GM18511 (cell line): Measurements from ENCODE around the gene FAM13C.

ENCODE experiments used
- ATAC-seq: cut with Tn5 transposase; IDR thresholded peaks from one replicate; pipeline ENCODE4 v1.9.1; 2021; ENCODE audit warnings: mild to moderate bottlenecking, moderate library complexity; ENCODE audit not compliant: unreplicated experiment

The FAM13C gene

GRCh38 chr10:59362959-59363381, 621 bp upstream of the FAM13C start:
- peak; percentile 33 for ATAC-seq

GRCh38 chr10:59361663-59362143, 646 bp downstream of the FAM13C start:
- peak; percentile 19 for ATAC-seq

- no peak for ATAC-seq
These were observed 1.5 kb downstream of the FAM13C start for GRCh38 chr10:59360605-59361405.

GRCh38 chr10:59358576-59358975, 3.8 kb downstream of the FAM13C start:
- no peak for ATAC-seq

- ATAC-seq: no peak
These were observed 7.9 kb downstream of the FAM13C start for GRCh38 chr10:59354434-59354833.

- ATAC-seq: no peak
These were observed 11.8 kb downstream of the FAM13C start for GRCh38 chr10:59350558-59350957.

GRCh38 chr10:59346321-59346720, 16.0 kb downstream of the FAM13C start:
- no peak for ATAC-seq

GRCh38 chr10:59342723-59343122, 19.6 kb downstream of the FAM13C start:
- no peak for ATAC-seq

GRCh38 chr10:59342000-59342399, 20.3 kb downstream of the FAM13C start:
- ATAC-seq: no peak

- no peak for ATAC-seq
These were observed 22.1 kb downstream of the FAM13C start for GRCh38 chr10:59340285-59340684.

GRCh38 chr10:59339351-59339750, 23.0 kb downstream of the FAM13C start:
- no peak for ATAC-seq

GRCh38 chr10:59337201-59337652, 25.1 kb downstream of the FAM13C start:
- no peak for ATAC-seq

GRCh38 chr10:59336632-59337031, 25.7 kb downstream of the FAM13C start:
- no peak for ATAC-seq

- no peak for ATAC-seq
These were observed 26.9 kb downstream of the FAM13C start for GRCh38 chr10:59335497-59335896.

- ATAC-seq: no peak
These were observed 28.6 kb downstream of the FAM13C start for GRCh38 chr10:59333701-59334100.

- no peak for ATAC-seq
These were observed 29.8 kb downstream of the FAM13C start for GRCh38 chr10:59332581-59332980.

GRCh38 chr10:59331661-59332060, 30.7 kb downstream of the FAM13C start:
- ATAC-seq: no peak

- no peak for ATAC-seq
These were observed 37.2 kb downstream of the FAM13C start for GRCh38 chr10:59325116-59325515.

GRCh38 chr10:59324597-59324996, 37.8 kb downstream of the FAM13C start:
- no peak for ATAC-seq

GRCh38 chr10:59323831-59324401, 38.4 kb downstream of the FAM13C start:
- ATAC-seq: no peak

- no peak for ATAC-seq
These were observed 39.3 kb downstream of the FAM13C start for GRCh38 chr10:59323036-59323459.

GRCh38 chr10:59322131-59322530, 40.2 kb downstream of the FAM13C start:
- ATAC-seq: no peak
